ENCODE data around the gene TAGAP.

DNA sequence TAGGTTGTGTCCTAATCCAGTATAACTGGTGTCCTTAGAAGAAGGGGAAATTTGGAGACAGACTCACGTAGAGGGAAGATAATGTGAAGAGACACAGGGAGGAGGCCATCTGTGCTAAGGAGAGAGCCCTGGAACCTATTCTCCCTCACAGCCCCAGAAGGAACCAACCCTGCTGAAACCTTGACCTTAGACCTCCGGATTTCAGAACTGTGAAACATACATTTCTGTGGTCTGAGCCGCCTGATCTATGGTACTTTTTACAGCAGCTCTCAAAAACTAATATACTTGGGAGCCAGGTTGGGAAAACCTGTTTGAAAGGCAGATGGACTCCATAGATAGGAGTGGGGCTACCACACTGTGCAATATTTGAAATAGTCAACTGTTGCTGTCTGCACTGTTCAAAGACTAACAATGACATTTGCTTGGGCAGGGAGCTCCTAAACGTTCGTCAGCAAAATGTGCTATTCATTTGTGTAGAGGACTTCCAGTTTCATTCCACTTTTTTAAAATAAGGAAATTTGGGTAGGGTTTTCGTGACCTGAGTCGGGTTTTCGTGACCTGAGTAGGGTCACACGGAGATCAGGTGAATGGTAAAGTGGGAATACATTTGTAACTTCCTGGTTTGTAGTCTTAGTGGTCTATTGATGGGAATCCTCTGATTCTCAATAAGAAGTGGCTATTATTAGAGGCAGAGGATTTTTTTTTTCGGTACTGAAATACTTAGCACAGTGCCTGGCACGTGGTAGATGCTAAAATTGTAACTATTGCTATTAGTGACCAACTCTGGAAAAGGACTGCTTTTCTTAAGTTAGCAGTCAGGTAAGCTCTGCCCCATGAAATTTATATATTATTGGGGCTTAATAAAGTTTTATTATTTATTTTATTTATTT is 11.4 kb downstream of the TAGAP start:
- TF ChIP-seq, protein P1, sequence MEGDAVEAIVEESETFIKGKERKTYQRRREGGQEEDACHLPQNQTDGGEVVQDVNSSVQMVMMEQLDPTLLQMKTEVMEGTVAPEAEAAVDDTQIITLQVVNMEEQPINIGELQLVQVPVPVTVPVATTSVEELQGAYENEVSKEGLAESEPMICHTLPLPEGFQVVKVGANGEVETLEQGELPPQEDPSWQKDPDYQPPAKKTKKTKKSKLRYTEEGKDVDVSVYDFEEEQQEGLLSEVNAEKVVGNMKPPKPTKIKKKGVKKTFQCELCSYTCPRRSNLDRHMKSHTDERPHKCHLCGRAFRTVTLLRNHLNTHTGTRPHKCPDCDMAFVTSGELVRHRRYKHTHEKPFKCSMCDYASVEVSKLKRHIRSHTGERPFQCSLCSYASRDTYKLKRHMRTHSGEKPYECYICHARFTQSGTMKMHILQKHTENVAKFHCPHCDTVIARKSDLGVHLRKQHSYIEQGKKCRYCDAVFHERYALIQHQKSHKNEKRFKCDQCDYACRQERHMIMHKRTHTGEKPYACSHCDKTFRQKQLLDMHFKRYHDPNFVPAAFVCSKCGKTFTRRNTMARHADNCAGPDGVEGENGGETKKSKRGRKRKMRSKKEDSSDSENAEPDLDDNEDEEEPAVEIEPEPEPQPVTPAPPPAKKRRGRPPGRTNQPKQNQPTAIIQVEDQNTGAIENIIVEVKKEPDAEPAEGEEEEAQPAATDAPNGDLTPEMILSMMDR (IDR thresholded peaks at IDR 0.05; ENCODE audit: low read depth, low read length, missing input control): no peak
- TF ChIP-seq TAF1 (conservative IDR thresholded peaks at IDR 0.05): no peak
- TF ChIP-seq, protein P2, sequence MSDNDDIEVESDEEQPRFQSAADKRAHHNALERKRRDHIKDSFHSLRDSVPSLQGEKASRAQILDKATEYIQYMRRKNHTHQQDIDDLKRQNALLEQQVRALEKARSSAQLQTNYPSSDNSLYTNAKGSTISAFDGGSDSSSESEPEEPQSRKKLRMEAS (IDR thresholded peaks at IDR 0.05): no peak
